Upper lobe of left lung (tissue), 6 donors: Measurements from ENCODE around the gene RIOK2. TPM values are rescaled to one million over a fixed set of nuclear protein-coding genes. Genes with fewer than 3 reads are reported as not detected.

ENCODE experiments used
- ATAC-seq, 2 donors: fragments of 200-7000 bp; cut with Tn5 transposase; one replicate each; pipeline ENCODE4 v1.9.1; 2022; ENCODE audit warnings: mild to moderate bottlenecking in 2 of 2, moderate library complexity in 2 of 2; ENCODE audit not compliant: low FRiP score in 2 of 2
- DNase-seq, 2 donors: peaks; one replicate each; pipeline ENCODE4 v3.0.0-alpha.2; 2019 to 2020
- H3K27ac ChIP-seq, 4 donors: fragments of 200-600 bp; sonication (generic); one replicate each; pipeline ENCODE4 v1.5.1; 2016 to 2019
- H3K27me3 ChIP-seq, 4 donors: fragments of 200-600 bp; sonication (generic); one replicate each; pipeline ENCODE4 v1.5.1; 2017 to 2019
- H3K36me3 ChIP-seq, 4 donors: fragments of 200-600 bp; sonication (generic); one replicate each; pipeline ENCODE4 v1.5.1; 2016 to 2019
- H3K4me1 ChIP-seq, 4 donors: fragments of 200-600 bp; sonication (generic); one replicate each; pipeline ENCODE4 v1.5.1; 2018 to 2019
- H3K4me3 ChIP-seq, 4 donors: fragments of 200-600 bp; sonication (generic); one replicate each; pipeline ENCODE4 v1.5.1; 2017 to 2019; ENCODE audit warnings: mild to moderate bottlenecking in 2 of 4, moderate library complexity in 1 of 4
- H3K9me3 ChIP-seq, 4 donors: fragments of 200-600 bp; sonication (generic); one replicate each; pipeline ENCODE4 v1.5.1; 2018 to 2019
- CTCF ChIP-seq, 6 experiments: fragments of 450-650 bp in 4 of 6; fragments of 200-600 bp in 2 of 6; sonication (generic) in 2 of 6; IDR thresholded peaks; one replicate each; pipeline ENCODE4 v1.5.1; 2016 to 2019; ENCODE audit warnings: antibody characterized with exemption in 6 of 6
- EP300 ChIP-seq, 4 donors: sonication (generic); formaldehyde crosslinking; IDR thresholded peaks; one replicate each; pipeline ENCODE4 v1.5.1; 2017; ENCODE audit warnings: antibody characterized with exemption in 4 of 4, control low read depth in 2 of 4
- POLR2A ChIP-seq, 4 donors: fragments of 450-650 bp; IDR thresholded peaks; one replicate each; pipeline ENCODE4 v1.5.1; 2016 to 2017; ENCODE audit warnings: antibody characterized with exemption in 4 of 4, mild to moderate bottlenecking in 2 of 4
- POLR2AphosphoS5 ChIP-seq, 2 donors: sonication (generic); formaldehyde crosslinking; IDR thresholded peaks; one replicate each; pipeline ENCODE4 v1.5.1; 2017; ENCODE audit warnings: antibody characterized with exemption in 2 of 2
- WGBS, 2 donors: methylation state at CpG; one replicate each; pipeline ENCODE4 v1.1.5; 2017 to 2018; 5-methylcytosine and 5-hydroxymethylcytosine counted together
- total RNA-seq, 6 donors: library from RNA; depleted of rRNA in 4 of 6; stranded (reverse); fragments of >200 nt in 4 of 6; gene quantifications; one replicate each; pipeline versions ENCODE4 v1.1.0 to v1.2.1, GENCODE V29; 2016 to 2021
- donor health status: DM: no; HTN: no; CAD: no; lungs with moderate emphysema.
- donor health status: DM: no; HTN: yes; CAD: no; lungs with severe emphysema.

Gene RIOK2
- total RNA-seq, 6 donors from 2014 or later = 16.7 to 53.8 (median 19.7) TPM

GRCh38 chr5:97163360-97163764 is 19.7 kb downstream of the RIOK2 start:
- ATAC-seq = peak in 1 of 2 donors; percentile 68
- TF ChIP-seq EP300 (IDR thresholded peaks at IDR 0.05) = no peak
- no peak for TF ChIP-seq POLR2A (IDR thresholded peaks at IDR 0.05)
- no peak for TF ChIP-seq POLR2AphosphoS5 (IDR thresholded peaks at IDR 0.05)
- peak in 5 of 6 experiments; percentile 30 to 62 (median 53) for TF ChIP-seq CTCF (IDR thresholded peaks at IDR 0.05)
- H3K4me1 ChIP-seq = peaks cover 0 to 4% (median 1%) of the 10 kb centered on the region in 4 donors
- H3K4me3 ChIP-seq = no peak overlapping the region
- H3K27me3 ChIP-seq = no peaks in the 10 kb centered on the region
- no peak for DNase-seq
- no peak overlapping the region for H3K27ac ChIP-seq
- H3K9me3 ChIP-seq = peaks cover 0 to 3% (median 0%) of the 10 kb centered on the region in 4 donors
- peaks cover 4 to 78% (median 26%) of the 10 kb centered on the region in 4 donors for H3K36me3 ChIP-seq

GRCh38 chr5:97162045-97162444 is 21.0 kb downstream of the RIOK2 start:
- WGBS, 2 donors = 29 to 31% methylated on average over 4 of the region's 4 CpGs
- Histone ChIP-seq H3K9me3 (peaks cover 4 to 9% (median 6%) of the 10 kb centered on the region in 4 donors), H3K27ac (no peak overlapping the region), H3K4me1 (peaks cover 0 to 3% (median 0%) of the 10 kb centered on the region in 4 donors), H3K36me3 (peaks cover 2 to 65% (median 20%) of the 10 kb centered on the region in 4 donors), H3K27me3 (no peaks in the 10 kb centered on the region), H3K4me3 (no peak overlapping the region)
- TF ChIP-seq EP300 (IDR thresholded peaks at IDR 0.05) (no peak), CTCF (IDR thresholded peaks at IDR 0.05) (peak; percentile 71 to 83 (median 81)), POLR2AphosphoS5 (IDR thresholded peaks at IDR 0.05) (no peak), POLR2A (IDR thresholded peaks at IDR 0.05) (no peak)
- peak; percentile 51 to 86 for ATAC-seq
- peak in 1 of 2 donors; percentile 34 for DNase-seq

- ATAC-seq = no peak
- Histone ChIP-seq H3K27me3 (no peaks in the 10 kb centered on the region), H3K9me3 (peaks cover 4 to 9% (median 6%) of the 10 kb centered on the region in 4 donors), H3K27ac (no peak overlapping the region), H3K36me3 (peaks cover 0 to 28% (median 10%) of the 10 kb centered on the region in 4 donors), H3K4me1 (no peaks in the 10 kb centered on the region), H3K4me3 (no peak overlapping the region)
- no peak for DNase-seq
- TF ChIP-seq POLR2A (IDR thresholded peaks at IDR 0.05) = no peak
- no peak for TF ChIP-seq POLR2AphosphoS5 (IDR thresholded peaks at IDR 0.05)
- TF ChIP-seq CTCF (IDR thresholded peaks at IDR 0.05) = no peak
- TF ChIP-seq EP300 (IDR thresholded peaks at IDR 0.05) = no peak
- 97 to 100% methylated on average over 2 of the region's 2 CpGs for WGBS, 2 donors
Observed at GRCh38 chr5:97157689-97158088, 25.4 kb downstream of the RIOK2 start.

GRCh38 chr5:97151370-97151769 is 31.7 kb downstream of the RIOK2 start:
- no peak for ATAC-seq
- H3K27ac ChIP-seq = no peak overlapping the region
- DNase-seq = no peak
- no peaks in the 10 kb centered on the region for H3K27me3 ChIP-seq
- H3K36me3 ChIP-seq = no peaks in the 10 kb centered on the region
- no peaks in the 10 kb centered on the region for H3K9me3 ChIP-seq
- TF ChIP-seq EP300 (IDR thresholded peaks at IDR 0.05) = no peak
- no peak for TF ChIP-seq CTCF (IDR thresholded peaks at IDR 0.05)
- no peak for TF ChIP-seq POLR2AphosphoS5 (IDR thresholded peaks at IDR 0.05)
- no peak for TF ChIP-seq POLR2A (IDR thresholded peaks at IDR 0.05)
- WGBS, 2 donors = 89 to 90% methylated on average over 3 of the region's 3 CpGs
- H3K4me1 ChIP-seq = no peaks in the 10 kb centered on the region
- no peak overlapping the region for H3K4me3 ChIP-seq

- H3K27ac ChIP-seq = no peak overlapping the region
- H3K4me1 ChIP-seq = no peaks in the 10 kb centered on the region
- whole genome bisulfite sequencing, 2 donors = 50 to 64% methylated on average over 1 of the region's 1 CpG
- ATAC-seq (no peak), DNase-seq (no peak)
- no peak for TF ChIP-seq EP300 (IDR thresholded peaks at IDR 0.05)
- TF ChIP-seq POLR2A (IDR thresholded peaks at IDR 0.05) = no peak
- no peak for TF ChIP-seq POLR2AphosphoS5 (IDR thresholded peaks at IDR 0.05)
- no peak for TF ChIP-seq CTCF (IDR thresholded peaks at IDR 0.05)
- no peaks in the 10 kb centered on the region for H3K27me3 ChIP-seq
- no peaks in the 10 kb centered on the region for H3K9me3 ChIP-seq
- H3K4me3 ChIP-seq = no peak overlapping the region
- no peaks in the 10 kb centered on the region for H3K36me3 ChIP-seq
Observed at GRCh38 chr5:97150401-97150800, 32.6 kb downstream of the RIOK2 start.
